ENCODE data around the gene ASF1A.

ASF1A gene

GRCh38 chr6:118893807-118894424, at the start of gene ASF1A:
Gene ASF1A, plus strand, starts transcription at chr6:118894152. Its CDS starts 262 bp downstream, at chr6:118894414.
- peak; percentile 64 for TF ChIP-seq CTCF (conservative IDR thresholded peaks at IDR 0.05; ENCODE audit: low read length)
- peak; percentile 98 for DNase-seq (ENCODE audit: low read depth)
- peak within 1 kb of the TSS; percentile 95 for H3K4me3 ChIP-seq (ENCODE audit: low read length)

GRCh38 chr6:118844915-118845314, 49.0 kb upstream of the ASF1A start:
- H3K4me3 ChIP-seq (ENCODE audit: low read length): no peak overlapping the region
- TF ChIP-seq CTCF (conservative IDR thresholded peaks at IDR 0.05; ENCODE audit: low read length): no peak
- no peak for DNase-seq (ENCODE audit: low read depth)

GRCh38 chr6:118853408-118853807, 40.5 kb upstream of the ASF1A start:
- DNase-seq (ENCODE audit: low read depth): no peak
- no peak overlapping the region for H3K4me3 ChIP-seq (ENCODE audit: low read length)
- no peak for TF ChIP-seq CTCF (conservative IDR thresholded peaks at IDR 0.05; ENCODE audit: low read length)

- no peak overlapping the region for H3K4me3 ChIP-seq (ENCODE audit: low read length)
- DNase-seq (ENCODE audit: low read depth): no peak
- no peak for TF ChIP-seq CTCF (conservative IDR thresholded peaks at IDR 0.05; ENCODE audit: low read length)
These were observed 37.7 kb upstream of the ASF1A start for GRCh38 chr6:118856301-118856700.

- DNase-seq (ENCODE audit: low read depth): no peak
- no peak for TF ChIP-seq CTCF (conservative IDR thresholded peaks at IDR 0.05; ENCODE audit: low read length)
- no peak overlapping the region for H3K4me3 ChIP-seq (ENCODE audit: low read length)
These were observed 34.4 kb upstream of the ASF1A start for GRCh38 chr6:118859517-118860064.

GRCh38 chr6:118860363-118860762, 33.6 kb upstream of the ASF1A start:
- no peak for DNase-seq (ENCODE audit: low read depth)
- no peak overlapping the region for H3K4me3 ChIP-seq (ENCODE audit: low read length)
- TF ChIP-seq CTCF (conservative IDR thresholded peaks at IDR 0.05; ENCODE audit: low read length): no peak

- H3K4me3 ChIP-seq (ENCODE audit: low read length): no peak overlapping the region
- no peak for TF ChIP-seq CTCF (conservative IDR thresholded peaks at IDR 0.05; ENCODE audit: low read length)
- no peak for DNase-seq (ENCODE audit: low read depth)
These were observed 33.1 kb upstream of the ASF1A start for GRCh38 chr6:118860880-118861279.
